GM18520 (cell line): ENCODE data around the gene COLQ.

Experiments used
- ATAC-seq: cut with Tn5 transposase; IDR thresholded peaks from one replicate; pipeline ENCODE4 v1.9.1; 2021; ENCODE audit not compliant: unreplicated experiment

The COLQ gene

DNA sequence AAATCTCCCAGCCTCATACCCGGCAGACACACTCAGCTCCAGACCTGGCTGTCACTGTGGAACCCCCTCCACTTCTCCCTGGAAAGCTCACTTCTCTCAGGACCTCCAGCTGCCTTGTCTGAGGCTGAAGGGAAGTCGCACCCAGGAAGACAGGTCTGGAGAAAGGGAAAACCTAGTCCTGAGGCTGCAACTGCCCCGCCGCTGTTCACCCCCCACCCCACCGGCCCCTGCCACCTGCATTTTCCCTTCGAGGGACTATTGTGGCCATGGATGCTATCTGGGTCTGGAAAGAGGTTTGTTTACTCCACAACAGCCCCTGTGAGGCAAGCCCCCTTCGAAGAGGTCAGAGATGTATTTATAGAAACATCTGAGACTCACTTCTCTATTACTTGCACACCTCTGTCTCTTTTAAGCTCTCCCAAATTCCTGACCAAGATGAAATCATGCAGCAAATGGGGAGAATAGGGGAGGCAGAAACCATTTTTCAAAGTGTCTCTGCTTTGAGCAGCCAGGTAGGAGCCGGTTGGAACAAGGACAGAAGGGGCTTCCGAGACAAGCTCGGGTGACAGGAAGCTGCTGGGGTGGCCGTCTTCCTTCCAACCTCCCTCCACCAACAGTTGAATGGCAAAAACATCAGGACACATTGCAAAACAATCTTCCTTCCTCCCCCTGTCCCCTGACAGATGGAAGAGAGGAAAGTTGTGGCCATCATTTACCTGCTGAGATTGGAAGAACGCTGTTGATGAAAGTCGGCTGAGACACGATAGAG lies 518 bp downstream of the COLQ start:
- no peak for ATAC-seq

DNA sequence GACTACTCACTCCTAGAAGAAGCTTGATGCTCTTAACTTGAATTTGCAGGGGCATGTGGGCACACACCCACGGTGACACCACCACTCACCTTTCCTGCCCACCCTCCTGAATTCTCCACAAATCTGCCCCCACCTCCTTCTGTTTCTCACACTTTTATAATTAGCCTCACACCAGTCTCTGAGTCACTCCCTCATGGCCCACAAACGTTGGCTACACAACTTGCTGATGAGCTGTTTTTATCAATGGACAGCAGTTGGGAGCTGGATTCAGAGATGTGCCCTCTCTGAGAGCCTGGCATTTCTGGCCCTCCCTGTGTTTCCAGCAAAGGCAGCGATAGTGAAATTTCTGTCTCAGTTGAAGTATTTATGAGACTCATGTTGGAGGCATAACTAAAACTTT lies 1.3 kb downstream of the COLQ start:
- ATAC-seq = no peak

DNA sequence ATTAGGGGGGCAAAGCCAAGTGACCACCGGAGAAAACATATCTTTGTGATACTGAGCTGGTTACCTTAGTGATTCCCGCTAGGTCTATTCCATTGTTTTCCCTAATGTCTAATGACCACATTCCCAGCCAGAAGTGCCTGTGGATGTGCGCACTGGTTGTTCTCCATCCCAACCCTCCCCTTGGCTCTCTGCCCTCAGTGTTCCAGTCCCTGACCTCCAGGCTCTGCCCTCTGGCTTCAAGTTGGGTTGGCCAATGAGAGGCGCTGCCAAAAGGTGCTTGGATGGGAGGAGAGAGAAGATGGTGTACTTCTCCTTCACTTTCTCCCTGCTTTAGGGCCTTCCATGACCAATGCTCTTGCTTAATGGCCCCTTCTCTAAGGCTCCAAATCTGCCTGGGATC lies 2.4 kb downstream of the COLQ start:
- ATAC-seq = no peak

DNA sequence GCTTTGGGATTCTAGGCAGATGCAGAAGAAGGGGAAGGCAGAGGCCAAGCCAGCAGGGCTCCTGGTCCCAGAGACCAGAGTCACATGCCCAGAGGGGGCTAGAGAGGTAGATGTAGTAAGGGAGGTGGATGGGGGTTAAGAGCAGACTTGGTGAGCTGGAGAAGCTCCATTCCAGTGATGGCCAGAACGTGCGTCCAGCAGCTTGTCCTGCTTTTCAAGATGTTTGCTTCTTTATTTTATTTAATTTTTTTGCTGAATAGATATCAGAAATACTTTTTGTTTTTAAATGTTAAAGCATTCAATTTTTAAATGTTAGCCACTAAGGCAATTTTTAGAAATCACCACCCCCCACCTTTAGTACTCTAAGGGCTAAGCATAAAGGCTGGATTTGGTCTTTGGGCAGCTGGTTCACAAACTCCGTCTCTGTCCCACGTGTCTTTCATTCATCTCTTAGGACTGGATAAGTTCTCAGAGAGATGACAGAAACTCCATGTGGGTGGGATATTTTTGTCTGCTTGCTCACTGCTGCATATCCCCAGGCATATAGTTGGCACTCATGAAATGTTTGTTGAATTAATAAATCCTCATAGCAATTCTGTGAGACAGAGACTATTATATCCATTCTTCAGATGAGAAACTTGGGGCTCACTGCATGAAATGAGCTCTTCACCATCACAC lies 6.7 kb downstream of the COLQ start:
- no peak for ATAC-seq

DNA sequence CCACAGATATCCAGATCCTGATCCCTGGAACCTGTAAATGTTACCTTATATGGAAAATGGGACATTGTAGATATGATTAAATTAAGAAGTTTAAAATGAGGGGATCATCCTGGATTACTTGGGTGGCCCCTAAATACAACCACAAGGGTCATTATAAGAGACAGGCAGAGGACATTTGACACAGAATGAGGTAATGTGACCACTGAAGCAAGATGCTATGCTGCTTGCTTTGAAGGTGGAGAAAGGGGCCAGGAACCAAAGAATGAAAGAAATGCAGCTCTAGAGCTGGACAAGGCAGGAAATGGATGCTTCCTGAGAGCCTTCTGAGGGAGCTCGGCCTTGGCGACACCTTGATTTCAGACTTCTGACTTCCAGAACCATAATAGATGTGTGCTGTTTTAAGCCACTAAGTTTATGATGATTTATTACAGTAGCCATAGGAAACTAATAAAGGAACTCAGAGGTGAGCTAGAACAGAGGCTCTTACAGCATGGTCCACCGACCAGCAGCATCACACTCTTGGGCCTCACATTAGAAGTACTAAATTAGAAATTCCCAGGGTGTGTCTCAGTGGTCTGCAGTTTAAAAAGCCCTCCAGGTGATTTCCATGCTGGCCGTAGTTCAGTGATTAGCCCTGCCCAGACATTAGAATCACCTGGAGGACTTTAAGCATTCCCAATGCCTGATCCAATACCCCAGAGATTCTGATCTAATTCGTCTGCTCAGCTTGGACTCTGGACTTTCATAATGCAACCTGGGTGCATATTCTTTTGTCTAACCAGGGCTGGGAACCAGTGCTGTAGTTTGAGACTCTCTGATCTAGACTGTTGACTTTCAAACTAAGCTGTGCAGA lies 7.5 kb downstream of the COLQ start:
- no peak for ATAC-seq

DNA sequence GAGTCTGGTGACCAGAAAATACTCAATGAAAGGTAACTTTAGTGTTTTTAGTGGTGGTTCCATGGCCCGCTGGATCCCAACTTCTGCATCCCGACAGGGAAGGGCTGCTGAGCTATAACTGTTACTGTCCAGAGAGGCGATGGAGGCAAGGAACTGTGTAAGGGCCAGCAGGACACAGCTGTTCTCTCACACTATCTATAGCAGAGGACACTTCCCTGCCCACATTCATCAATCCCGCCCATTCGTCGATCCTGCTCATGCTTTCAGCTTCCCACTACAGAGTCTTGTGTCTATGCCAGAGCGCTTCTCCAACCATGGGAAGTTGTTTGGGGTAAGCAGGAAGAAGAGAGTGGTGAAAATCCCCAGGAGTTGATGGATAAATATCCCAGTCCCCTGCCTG lies 8.4 kb downstream of the COLQ start:
- no peak for ATAC-seq

DNA sequence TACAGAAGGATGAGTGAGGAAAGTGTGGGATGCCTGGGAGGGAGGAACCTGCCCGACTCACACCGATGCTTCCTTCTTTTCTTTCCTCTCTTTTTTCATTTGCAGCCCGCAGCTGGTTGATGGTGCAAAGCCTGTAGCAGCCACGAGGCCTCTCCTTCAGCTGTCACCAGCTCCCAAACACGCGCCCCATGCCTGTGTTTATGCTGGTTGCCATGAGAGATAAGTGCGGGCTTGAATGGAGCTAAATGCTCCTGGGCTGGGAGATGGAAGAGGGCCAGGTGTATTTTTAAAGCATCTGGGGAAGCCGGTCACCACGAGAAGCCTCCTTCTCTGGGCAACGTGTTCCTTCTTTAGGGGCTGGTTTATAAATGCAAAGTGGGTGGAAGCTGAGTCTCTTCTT lies 9.3 kb downstream of the COLQ start:
- ATAC-seq = no peak

DNA sequence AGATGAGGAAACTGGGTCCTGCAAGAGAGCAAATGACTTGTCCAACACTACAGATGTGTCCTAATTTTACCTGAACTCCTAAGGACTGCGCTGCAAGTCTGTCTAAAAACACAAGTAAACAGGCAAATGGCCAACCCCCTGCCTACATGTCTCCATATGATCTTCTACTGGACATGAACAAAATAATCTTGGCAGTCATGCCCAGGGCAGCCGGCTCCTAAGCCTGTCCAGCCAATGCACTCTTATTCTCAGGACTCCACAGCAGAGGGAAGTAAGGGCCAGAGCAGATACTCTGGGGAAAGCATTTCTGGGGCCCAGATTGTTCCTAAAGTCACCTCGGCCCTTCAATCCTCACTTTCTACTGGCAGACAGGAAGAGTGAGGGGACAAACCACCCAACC lies 10.3 kb downstream of the COLQ start:
- no peak for ATAC-seq

DNA sequence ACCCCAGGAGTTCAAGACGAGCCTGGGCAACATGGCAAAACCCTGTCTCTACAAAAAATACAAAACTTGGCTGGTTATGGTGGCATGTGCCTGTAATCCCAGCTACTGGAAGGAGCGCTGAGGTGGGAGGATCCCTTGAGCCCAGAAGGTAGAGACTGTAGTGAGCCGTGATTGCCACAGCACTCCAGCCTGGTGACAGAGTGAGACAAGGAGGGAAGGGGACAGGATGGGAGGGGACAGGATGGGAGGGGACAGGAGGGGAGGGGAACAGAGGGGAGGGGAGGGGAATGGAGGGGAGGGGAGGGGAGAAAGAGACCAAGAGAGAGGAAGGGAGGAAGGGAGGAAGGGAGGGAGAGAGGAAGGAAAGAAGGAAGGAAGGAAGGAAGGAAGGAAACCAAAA lies 11.0 kb downstream of the COLQ start:
- no peak for ATAC-seq

DNA sequence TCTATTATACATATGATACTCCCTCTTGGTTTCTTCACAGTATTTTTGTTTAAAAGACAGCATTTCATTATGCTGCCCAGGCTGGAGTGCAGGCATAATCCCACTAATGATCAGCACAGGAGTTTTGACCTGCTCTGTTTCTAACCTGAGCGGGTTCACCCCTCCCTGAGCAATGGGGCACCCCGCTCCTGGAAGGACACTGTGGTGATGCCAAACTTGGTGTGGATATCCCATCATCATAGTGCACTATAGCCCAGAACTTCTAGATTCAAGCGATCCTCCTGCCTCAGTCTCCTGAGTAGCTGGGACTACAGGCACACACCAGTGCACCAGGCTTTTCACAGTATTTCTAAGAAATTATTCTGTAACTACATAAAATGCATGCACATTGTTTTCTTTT lies 14.9 kb downstream of the COLQ start:
- ATAC-seq = no peak

DNA sequence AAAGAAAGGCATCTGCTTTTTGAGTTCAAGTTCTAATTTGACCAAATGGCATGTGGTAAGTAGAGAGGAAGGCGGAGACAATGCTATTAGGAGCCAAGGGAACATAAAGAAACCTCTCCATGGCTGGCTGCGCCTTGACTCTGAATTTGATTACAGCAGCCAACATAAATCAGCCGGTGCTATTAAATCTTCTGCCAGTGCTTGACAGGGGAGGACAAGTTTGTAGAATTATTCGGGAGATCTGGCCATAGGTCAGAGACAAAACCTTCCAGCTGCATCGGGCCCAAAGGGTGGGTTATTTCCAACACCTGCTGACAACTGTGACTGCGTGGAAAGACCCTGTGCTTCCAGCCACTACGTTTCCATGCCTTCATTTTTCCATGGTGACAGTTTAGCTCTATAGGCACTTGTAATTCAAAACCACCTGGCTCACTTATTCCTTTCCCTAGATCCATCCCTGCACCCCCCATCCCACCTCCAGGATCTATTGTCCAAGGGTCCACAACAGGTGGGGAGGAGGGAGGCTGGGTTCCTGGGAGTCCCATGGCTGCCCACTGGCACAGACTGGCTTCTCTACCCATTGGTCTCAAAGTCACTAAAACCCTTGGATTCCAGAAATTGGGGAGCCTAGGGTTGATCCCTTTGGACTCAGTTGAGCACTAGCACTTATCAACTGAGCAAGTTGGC lies 15.9 kb downstream of the COLQ start:
- no peak for ATAC-seq

DNA sequence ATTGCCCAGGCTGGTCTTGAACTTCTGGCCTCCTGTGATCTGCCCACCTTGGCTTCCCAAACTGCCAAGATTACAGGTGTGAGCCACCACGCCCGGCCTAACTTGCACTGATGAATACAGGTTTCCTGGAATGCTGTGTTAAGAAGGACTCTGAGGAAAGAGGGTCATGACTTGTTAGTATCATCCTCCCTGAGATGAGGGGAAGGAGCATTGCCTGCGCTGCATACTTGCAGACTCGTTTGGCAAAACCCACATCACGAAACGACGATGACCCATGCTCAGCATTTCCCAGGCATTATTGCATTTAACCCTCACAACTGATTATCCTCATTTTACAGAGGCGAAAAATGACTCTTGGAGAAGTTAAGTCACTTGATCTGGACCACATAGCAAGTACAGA lies 18.9 kb downstream of the COLQ start:
- no peak for ATAC-seq

DNA sequence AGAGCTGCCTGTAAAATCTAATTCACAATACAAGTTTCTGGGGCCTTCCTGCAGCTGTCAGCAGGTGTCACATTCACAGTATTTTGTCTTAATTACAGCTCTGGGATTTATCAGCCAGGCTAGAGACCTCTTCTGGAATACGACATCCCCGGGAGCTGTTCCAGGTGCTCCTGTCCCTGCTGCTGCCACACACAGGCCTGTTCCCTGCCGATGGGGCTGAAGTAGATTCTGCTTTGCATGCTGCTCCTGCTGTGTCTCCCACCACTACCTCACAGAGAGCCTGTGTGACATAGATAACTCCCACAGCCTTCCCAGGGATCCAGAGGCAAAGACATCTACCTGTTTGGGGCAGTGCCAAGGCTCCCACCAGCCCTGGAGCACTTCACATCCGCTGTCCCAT lies 20.4 kb downstream of the COLQ start:
- no peak for ATAC-seq

DNA sequence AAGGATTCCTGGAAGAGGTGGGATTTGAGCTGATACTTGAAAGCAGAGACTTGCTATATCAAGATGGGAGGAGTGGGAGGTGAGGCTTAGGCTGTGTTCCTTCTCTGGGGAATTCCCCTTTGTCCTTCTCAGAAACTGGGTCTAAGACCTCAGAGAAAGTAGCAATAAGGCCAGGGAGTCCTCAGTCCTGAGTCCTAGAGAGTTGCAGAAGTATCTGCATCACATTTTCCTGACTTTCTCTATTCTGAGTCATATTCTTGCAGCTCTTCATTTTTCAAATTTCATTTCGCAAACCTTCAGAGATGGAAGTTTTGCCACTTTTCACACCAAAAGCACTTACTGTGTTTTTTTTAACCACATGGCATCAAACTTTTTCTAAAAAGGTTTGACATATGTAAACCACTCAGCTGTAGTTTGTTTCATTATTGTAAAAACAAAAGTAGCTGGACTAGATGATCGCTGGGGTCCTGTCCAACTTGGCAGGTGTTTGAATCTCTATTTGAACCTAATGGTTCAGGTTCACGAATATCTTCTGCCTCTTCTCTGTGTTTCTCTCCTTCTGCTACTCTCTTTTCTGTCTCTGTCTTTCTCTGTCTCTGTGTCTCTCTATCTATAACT lies 21.3 kb downstream of the COLQ start:
- peak; percentile 46 for ATAC-seq

DNA sequence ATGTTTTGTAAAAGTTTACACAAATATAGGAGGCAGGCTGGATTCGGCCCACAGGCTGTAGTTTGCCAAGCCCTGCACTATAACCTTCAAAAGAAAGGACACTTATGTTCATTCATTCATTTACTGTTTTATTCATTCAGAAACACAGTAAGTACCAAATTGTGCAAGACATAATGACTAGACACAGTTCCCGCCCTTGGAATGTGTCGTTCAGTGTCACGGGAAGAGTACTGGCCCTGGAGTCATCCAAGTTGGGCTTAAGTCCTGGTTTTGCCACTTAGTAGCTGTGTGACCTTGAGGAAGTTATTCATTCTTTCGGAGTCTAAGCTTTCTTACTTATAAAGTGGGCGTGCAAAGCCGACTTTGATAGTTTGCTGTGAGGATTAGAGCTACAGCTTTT lies 22.0 kb downstream of the COLQ start:
- no peak for ATAC-seq

DNA sequence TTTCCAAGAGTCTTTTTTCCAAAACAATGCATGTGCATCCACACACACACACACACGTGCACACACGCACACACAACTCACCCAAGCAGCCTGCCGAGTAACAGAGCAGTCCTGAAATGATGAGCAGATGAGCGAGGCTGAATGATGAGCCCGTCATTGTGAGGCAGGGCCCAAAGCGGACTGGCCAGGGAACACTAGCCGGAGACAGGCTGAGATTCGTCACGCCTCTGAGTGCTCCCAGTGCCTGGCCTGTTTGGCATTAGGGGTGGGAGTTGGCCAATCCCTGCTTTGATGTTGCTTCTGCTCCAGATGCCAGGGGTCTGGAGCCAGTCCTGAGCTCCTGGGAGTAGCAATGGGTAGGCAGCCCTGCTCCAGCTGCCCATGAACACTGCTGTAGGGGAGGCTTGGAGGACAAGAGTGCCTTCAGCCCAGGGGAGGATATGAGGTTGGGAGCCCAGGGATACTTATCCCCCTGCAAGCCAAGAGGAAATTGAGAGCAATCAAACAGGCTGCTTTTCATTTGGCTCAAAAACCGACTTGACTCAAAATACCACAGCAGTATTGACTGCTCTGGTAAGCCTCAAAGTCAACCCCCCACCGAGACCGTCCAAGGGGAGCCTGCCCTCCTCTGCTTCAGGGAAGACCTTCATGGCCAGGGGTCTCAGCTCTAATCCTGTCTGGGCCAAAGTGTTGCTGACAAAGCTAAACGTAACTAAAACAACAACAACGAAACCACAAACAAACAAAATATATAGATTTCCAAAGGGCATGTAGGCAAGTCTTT lies 22.9 kb downstream of the COLQ start:
- no peak for ATAC-seq

DNA sequence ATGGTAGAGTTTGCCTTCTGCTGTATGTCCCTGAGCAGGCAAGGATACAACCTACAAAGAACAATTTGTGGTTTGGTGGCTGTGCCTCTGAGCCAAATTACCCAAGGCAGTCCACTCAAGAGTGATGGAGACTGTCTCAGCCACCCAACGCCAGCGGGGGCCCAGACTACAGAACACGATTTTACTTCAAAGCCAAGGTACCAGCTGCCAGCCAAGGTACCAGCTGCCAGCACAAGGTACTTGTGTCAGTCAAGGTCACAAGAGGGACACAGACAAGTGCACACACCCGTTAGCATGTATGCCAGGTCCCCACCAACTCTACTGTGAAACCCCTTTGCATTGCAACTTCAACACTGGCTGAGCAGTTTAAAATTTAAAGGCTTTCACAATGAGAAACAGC lies 23.5 kb downstream of the COLQ start:
- ATAC-seq = no peak

DNA sequence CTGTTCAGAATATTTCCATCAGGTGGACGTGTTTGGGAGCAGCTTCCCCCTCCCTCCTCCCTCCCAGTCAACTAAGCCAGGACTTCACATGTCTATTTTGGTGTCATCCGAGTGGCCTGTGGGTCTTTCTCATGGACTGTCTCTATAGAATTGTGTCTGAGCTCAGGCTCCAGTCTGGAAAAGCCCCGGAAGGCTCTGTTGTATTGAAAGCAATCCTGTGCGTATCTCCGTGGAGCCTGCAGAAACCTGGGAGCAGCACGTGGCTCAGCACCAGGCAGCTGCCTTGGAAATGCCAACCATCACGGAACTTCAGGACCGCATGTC lies 25.2 kb downstream of the COLQ start:
- no peak for ATAC-seq

DNA sequence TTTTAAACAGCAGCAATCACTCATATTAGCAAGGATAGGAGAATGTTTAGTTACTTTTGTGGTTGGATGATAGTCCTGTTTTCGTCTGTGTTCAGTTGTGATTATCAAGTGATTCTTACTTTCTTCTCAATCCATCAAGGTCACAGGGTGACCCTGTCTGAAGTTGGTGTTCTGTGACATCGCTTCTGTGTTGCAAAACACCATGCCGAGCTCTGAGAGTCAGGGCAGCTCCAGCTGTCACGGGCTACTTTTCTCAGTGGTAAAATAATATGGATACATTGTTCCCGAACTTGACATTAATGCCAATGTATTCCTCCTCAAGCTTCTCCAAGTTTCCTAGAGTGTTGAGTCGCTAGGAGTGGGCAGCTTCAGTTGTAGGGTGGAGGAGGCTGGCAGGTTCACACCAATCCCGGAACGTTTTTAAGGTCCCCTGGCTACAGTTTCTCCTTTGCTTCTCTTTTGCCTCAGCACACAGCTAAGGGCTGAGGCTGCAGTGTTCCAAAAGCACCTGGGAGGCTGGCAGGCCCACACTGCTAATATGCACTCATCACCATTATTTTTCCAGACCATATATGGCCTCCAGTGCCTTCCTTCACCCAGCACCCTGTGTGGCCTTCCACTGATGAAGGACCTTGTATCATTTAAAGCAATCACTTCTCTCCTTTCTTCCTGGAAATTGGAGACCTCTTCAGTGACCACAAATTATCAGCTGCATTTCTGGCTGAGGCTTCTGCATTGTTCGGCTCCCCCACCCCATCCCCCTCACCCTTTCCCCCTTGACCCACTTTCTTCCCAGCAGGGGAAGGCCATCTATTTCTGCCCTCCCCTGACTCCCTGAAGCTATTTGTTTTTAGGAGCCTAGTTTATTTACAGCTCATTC lies 25.8 kb downstream of the COLQ start:
- ATAC-seq = no peak
